Spleen (tissue), 7 donors: Measurements from ENCODE around the gene FN1.

Experiments used
- CTCF ChIP-seq, 11 experiments: fragments of 200-600 bp in 7 of 11; fragments of 450-650 bp in 4 of 11; sonication (generic) in 4 of 11; IDR thresholded peaks in 8 of 11; conservative IDR thresholded peaks in 3 of 11; 1 replicate in 7 of 11; 2 replicates in 4 of 11; pipeline versions ENCODE4 v1.4.0 to v1.8.0; 2016 to 2021; ENCODE audit warnings: antibody characterized with exemption in 11 of 11, inconsistent platforms in 4 of 11, mild to moderate bottlenecking in 1 of 11
- POLR2A ChIP-seq, 3 donors: fragments of 450-650 bp; IDR thresholded peaks; one replicate each; pipeline ENCODE4 v1.5.1; 2017; ENCODE audit warnings: antibody characterized with exemption in 3 of 3, mild to moderate bottlenecking in 1 of 3
- POLR2AphosphoS5 ChIP-seq, 3 donors: sonication (generic); formaldehyde crosslinking; IDR thresholded peaks; one replicate each; pipeline ENCODE4 v1.5.1; 2017; ENCODE audit warnings: antibody characterized with exemption in 3 of 3
- donor health status: DM: no; HTN: no; CAD: no; lungs with moderate emphysema.
- donor health status: DM: no; HTN: no; CAD: no.
- donor health status: DM: no; HTN: no; CAD: no.

- TF ChIP-seq CTCF (IDR thresholded peaks at IDR 0.05 in 8 of 11, conservative IDR thresholded peaks at IDR 0.05 in 3 of 11): no peak
- TF ChIP-seq POLR2A (IDR thresholded peaks at IDR 0.05): no peak
- TF ChIP-seq POLR2AphosphoS5 (IDR thresholded peaks at IDR 0.05): no peak
Observed at GRCh38 chr2:215430528-215431187, 5.2 kb downstream of the FN1 start.
